NB4 (cell line): ENCODE data around the gene MYO16.

Experiments used
- CTCF ChIP-seq: IDR thresholded peaks from one replicate; pipeline ENCODE4 v1.5.1; 2012; ENCODE audit warnings: low read depth, low read length
- MYC ChIP-seq: IDR thresholded peaks from 2 replicates; pipeline ENCODE4 v1.6.1; 2011; ENCODE audit warnings: low read depth, low read length
- POLR2A ChIP-seq: IDR thresholded peaks from 2 replicates; pipeline ENCODE4 v1.6.1; 2011; ENCODE audit warnings: mild to moderate bottlenecking; ENCODE audit not compliant: insufficient read length; ENCODE audit errors: extremely low read depth

GRCh38 chr13:108663710-108664109 lies 34.3 kb downstream of the MYO16 start:
- TF ChIP-seq CTCF (no peak), MYC (no peak), POLR2A (no peak)
